Stomach smooth muscle (tissue), 2 donors: ENCODE results near the gene CHST7.

Experiments
- H3K27ac ChIP-seq: one replicate; pipeline ENCODE4 v1.7.0; 2013; ENCODE audit warnings: mild to moderate bottlenecking, low read length, inconsistent platforms
- H3K27me3 ChIP-seq, 2 donors: one replicate each; pipeline ENCODE4 v1.7.0; 2013; ENCODE audit warnings: low read length in 2 of 2; ENCODE audit not compliant: insufficient read depth in 2 of 2, control insufficient read depth in 1 of 2
- H3K36me3 ChIP-seq, 2 donors: one replicate each; pipeline ENCODE4 v1.7.0; 2013; ENCODE audit warnings: low read length in 2 of 2; ENCODE audit not compliant: control insufficient read depth in 2 of 2, insufficient read depth in 2 of 2
- H3K4me1 ChIP-seq: one replicate; pipeline ENCODE4 v1.7.0; 2013; ENCODE audit warnings: low read length; ENCODE audit not compliant: control insufficient read depth, insufficient read depth
- H3K4me3 ChIP-seq, 2 donors: one replicate each; pipeline ENCODE4 v1.7.0; 2013; ENCODE audit warnings: low read length in 2 of 2
- H3K9ac ChIP-seq, 2 donors: one replicate each; pipeline ENCODE4 v1.7.0; 2013; ENCODE audit warnings: low read length in 2 of 2, mild to moderate bottlenecking in 1 of 2
- H3K9me3 ChIP-seq, 2 donors: one replicate each; pipeline ENCODE4 v1.7.0; 2013; ENCODE audit warnings: low read length in 2 of 2; ENCODE audit not compliant: control insufficient read depth in 2 of 2
- donor health status: healthy.
- donor health status: Pancreatic carcinoma.

CHST7 gene

DNA sequence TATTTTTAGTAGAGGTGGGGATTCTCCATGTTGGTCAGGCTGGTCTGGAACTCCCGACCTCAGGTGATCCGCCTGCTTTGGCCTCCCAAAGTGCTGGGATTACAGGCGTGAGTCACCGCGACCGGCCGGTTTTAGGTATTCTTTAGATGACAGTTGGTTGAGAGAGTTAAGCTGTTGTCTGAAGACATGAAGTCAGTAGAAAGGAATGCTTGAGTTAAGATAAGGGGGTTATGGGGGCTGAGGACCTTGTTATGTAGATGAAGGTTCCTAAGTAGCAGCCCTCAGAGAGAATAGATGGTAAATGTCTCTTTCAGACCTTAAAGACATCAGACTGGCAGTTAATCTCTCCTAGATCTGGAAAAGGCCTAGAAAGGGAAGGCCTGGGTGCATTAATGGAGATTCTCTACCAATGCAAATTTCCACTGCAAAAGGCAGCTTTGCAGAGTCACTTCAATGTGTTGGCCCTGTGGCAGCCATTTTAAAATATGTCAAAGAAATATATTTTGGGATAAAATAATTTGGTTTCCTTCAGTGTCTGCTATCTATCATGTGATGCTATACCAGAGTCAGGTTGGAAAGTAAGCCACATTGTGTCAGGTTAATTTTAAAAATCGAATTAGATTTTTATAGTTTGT, 22.0 kb upstream of the CHST7 start:
- H3K4me3 ChIP-seq = no peak overlapping the region
- H3K36me3 ChIP-seq = no peaks in the 10 kb centered on the region
- H3K9me3 ChIP-seq = no peaks in the 10 kb centered on the region
- H3K27ac ChIP-seq = no peak overlapping the region
- no peak overlapping the region for H3K9ac ChIP-seq
- peaks cover 3% of the 10 kb centered on the region for H3K4me1 ChIP-seq
- no peaks in the 10 kb centered on the region for H3K27me3 ChIP-seq

DNA sequence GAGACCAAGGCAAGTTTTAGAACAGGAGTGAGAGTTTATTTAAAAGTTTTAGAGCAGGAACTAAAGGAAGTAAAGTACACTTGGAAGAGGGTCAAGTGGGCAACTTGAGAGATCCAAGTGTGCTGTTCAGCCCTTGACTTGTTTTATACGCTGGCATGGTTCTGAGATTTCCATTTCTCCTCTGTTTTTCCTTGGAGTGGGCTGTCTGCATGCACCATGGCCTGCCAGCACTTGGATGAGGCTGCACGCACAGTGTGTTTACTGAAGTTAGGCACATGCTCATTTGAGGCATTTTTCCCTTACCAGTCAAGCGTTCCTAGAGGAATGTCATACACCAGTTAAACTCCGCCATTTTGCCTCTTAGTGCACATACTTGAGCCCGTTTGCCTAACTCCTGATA, 19.6 kb upstream of the CHST7 start:
- H3K4me1 ChIP-seq = no peaks in the 10 kb centered on the region
- H3K36me3 ChIP-seq = no peaks in the 10 kb centered on the region
- H3K9me3 ChIP-seq = no peaks in the 10 kb centered on the region
- no peak overlapping the region for H3K4me3 ChIP-seq
- no peak overlapping the region for H3K27ac ChIP-seq
- H3K9ac ChIP-seq = no peak overlapping the region
- H3K27me3 ChIP-seq = no peaks in the 10 kb centered on the region

DNA sequence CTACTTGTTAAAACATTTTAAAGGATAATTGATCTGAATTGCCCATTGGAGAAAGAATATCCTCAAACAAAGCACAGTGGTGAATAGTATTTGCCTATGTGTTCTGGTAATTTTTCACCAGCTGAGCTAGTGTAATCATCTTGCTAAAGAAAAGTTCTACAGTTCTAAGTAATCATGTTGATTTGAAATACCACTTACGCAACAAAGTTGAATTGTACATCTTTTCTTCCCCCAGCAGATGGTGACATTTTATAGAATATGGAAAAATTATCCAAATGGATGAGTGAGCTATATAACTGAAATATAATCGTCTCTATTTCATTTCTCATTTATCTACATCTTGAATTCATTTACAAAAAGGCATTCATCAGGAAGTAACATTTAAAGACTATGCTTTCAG, 18.6 kb upstream of the CHST7 start:
- Histone ChIP-seq H3K9ac (no peak overlapping the region), H3K27ac (no peak overlapping the region), H3K4me1 (no peaks in the 10 kb centered on the region), H3K36me3 (no peaks in the 10 kb centered on the region), H3K9me3 (no peaks in the 10 kb centered on the region), H3K4me3 (no peak overlapping the region), H3K27me3 (no peaks in the 10 kb centered on the region)

DNA sequence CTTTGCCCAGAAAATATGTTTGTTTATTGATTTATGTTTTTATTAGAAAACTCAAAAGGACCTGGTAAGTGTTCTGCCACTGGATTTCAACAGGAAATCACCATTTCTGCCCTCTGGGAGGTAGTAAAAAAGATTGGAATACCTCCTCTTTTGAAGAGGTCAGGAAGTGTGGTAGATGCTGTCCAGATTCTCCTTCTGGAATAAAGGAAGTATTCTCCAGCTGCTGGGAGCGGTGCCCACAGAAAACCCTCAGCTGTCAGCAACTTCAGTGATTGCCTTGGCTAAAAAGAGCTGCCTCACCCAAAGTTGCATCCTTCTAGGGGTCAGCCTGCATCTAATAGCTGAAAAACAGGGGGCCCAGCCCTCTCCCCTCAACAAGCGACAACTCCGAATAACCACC, 14.5 kb upstream of the CHST7 start:
- H3K4me3 ChIP-seq = no peak overlapping the region
- H3K4me1 ChIP-seq = no peaks in the 10 kb centered on the region
- no peak overlapping the region for H3K27ac ChIP-seq
- H3K36me3 ChIP-seq = no peaks in the 10 kb centered on the region
- no peak overlapping the region for H3K9ac ChIP-seq
- no peaks in the 10 kb centered on the region for H3K27me3 ChIP-seq
- no peaks in the 10 kb centered on the region for H3K9me3 ChIP-seq

DNA sequence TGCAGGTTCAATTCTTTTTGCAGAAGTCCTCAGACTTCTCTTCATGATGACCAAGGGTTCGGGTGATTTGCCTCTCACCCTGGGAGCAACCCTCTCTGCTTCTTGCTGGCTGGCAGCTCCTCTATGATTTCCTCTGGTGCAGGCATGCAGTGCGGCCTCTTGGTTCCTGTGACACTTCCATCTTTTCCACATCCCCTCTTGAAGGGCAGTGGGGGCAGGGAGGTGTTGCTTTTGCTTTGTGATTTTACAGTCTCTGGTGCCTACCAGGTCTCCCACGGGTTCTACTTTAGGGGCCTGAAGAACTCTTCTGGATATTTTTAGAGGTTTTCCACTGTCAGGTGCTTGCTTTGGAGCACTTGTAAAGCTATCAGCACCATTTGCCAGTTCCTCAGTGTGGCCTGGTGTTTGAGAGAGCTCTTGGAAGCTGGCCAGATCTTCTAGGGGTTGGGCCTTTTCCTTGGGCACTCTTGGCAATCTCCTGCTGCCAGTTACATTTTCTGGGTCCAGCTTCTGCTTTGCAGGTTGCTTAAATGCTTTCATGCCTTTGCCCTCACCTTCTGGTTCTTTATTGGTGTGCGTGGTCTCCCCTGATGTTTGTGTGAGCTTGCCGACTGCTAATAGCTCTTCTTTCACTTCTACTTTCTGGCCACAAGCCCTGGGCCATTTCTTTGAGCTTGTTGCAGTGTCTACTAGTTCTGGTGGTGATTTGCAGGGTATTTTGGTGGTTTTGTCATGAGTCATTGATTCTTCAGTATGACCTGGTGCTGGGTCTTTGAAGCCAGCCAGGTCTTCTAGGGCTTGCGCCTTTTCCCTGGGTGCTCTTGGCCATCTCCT, 11.5 kb upstream of the CHST7 start:
- no peak overlapping the region for H3K27ac ChIP-seq
- no peak overlapping the region for H3K9ac ChIP-seq
- no peaks in the 10 kb centered on the region for H3K36me3 ChIP-seq
- H3K4me3 ChIP-seq = no peak overlapping the region
- H3K4me1 ChIP-seq = no peaks in the 10 kb centered on the region
- H3K27me3 ChIP-seq = no peaks in the 10 kb centered on the region
- no peaks in the 10 kb centered on the region for H3K9me3 ChIP-seq

DNA sequence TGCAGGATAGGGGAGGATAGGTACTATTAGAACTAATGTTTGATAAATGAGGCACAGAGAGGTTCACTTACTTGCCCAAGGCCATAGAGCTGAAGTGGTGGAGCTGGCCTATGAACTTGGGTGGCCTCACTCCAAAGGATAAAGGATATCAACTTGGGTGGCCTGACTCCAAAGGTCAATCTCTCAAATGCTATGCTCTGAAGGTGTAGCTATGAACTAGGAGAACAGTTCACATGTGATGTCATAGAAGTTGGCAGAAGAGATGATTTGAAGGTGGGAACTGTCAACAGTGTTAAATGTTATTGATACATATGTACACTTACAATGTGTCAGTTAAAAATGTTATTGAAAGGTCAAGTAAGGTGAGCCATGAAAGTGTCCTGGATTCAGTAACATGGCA, 6.2 kb upstream of the CHST7 start:
- Histone ChIP-seq H3K4me1 (no peaks in the 10 kb centered on the region), H3K9me3 (no peaks in the 10 kb centered on the region), H3K36me3 (no peaks in the 10 kb centered on the region), H3K27me3 (peaks cover 0 to 5% of the 10 kb centered on the region in 2 donors), H3K9ac (no peak overlapping the region), H3K27ac (no peak overlapping the region), H3K4me3 (no peak overlapping the region)

DNA sequence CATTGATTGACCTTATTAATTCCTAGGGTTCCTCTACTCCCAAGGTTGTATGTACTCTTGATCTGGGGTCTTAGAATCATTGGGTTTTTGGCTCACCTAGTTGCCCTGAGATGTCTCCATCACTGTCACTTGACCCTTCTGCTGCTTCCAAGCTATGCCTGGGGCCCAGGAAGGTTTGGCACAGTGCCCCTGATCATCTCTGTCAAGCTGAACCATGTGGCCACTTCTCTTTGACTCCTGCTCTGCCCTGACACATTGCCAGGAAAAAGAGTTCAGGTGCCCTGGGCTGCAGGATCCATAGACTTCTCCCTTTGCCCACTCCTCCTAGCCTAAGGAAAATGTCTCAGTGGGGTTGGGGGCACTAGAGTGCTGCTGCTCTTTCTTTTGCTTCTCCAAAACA, 3.9 kb upstream of the CHST7 start:
- H3K9me3 ChIP-seq = no peaks in the 10 kb centered on the region
- H3K4me3 ChIP-seq = no peak overlapping the region
- H3K27me3 ChIP-seq = peaks cover 0 to 5% of the 10 kb centered on the region in 2 donors
- H3K4me1 ChIP-seq = peaks cover 7% of the 10 kb centered on the region
- H3K27ac ChIP-seq = no peak overlapping the region
- H3K36me3 ChIP-seq = no peaks in the 10 kb centered on the region
- H3K9ac ChIP-seq = no peak overlapping the region

DNA sequence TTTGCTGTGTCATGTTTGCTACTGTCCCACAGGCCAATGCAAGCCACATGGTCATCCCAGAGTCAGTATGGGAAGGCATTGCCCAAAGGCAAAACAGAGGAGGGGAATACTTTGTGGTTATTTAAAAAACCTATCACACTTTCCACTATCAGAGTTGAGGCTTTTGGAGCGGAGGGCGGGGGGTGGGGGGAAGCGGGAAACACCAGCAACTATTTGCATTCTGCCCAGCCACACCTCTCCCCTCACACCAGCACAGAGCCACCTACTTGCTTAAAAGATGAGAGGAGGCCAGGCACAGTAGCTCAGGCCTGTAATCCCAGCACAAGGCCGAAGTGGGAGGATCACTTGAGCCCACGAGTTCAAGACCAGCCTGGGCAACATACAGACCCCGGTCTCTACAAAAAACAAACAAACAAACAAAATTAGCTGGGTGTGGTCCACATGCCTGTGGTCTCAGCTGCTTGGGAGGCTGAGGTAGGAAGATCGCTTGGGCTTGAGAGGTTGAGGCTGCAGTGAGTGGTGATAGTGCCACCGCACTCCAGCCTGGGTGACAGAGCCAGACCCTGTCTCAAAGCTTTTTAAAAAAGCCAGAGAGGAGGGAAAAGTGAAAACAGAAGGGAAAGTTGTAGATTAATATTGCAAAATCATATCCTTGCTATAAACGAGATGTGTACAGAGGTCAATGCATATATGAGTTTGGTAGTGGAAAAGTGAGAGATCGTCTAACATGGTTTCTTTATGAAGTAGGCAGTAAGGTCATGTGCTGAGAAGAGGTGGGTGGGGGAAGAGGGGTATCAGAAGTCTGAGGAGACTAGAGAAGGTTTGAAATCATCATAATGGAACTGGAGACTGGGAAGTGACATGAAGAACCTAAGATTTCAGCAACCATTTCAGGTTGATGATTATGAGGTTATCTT, 1.9 kb upstream of the CHST7 start:
- peaks cover 8 to 10% of the 10 kb centered on the region in 2 donors for H3K27me3 ChIP-seq
- H3K9me3 ChIP-seq = no peaks in the 10 kb centered on the region
- no peak overlapping the region for H3K27ac ChIP-seq
- peaks cover 16% of the 10 kb centered on the region for H3K4me1 ChIP-seq
- no peak overlapping the region for H3K9ac ChIP-seq
- H3K36me3 ChIP-seq = no peaks in the 10 kb centered on the region
- no peak overlapping the region for H3K4me3 ChIP-seq

DNA sequence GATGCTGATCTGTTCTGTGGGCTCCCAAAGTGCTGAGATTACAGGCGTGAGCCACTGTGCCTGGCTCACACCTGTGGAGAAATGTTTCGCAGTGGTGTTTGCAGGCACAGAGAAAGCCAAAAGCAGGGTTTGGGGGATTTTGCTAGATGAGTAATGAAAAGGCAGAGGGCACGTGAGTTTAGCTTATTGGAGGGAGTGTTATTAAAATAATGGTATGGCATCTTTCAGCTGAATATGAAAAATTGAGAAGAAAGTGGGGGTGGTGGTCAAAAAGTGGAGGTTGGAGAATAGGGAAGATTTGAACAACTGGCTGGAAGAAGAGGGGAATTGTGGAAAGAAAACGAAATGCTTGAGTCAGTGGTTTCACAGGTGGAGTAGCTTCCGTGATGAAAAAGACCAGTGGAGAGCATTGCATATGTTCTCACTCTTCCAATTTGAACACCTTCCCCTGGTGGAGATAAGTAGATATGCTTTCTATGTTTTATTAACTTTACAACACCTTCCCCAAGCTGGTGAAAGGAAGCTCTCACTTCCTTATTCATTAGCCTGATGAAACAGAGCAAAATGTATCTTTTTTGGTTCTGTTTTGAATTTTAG, 1.1 kb upstream of the CHST7 start:
- Histone ChIP-seq H3K27me3 (peaks cover 8 to 13% of the 10 kb centered on the region in 2 donors), H3K36me3 (no peaks in the 10 kb centered on the region), H3K4me3 (no peak overlapping the region), H3K9me3 (no peaks in the 10 kb centered on the region), H3K9ac (no peak overlapping the region), H3K4me1 (peaks cover 16% of the 10 kb centered on the region), H3K27ac (no peak overlapping the region)
